Body of pancreas (tissue), 4 donors: ENCODE results near the gene GPATCH2.

Experiments
- CTCF ChIP-seq, 7 experiments: fragments of 450-650 bp in 4 of 7; fragments of 200-600 bp in 3 of 7; sonication (generic) in 3 of 7; IDR thresholded peaks; one replicate each; pipeline ENCODE4 v1.5.1; 2016 to 2019; ENCODE audit warnings: antibody characterized with exemption in 7 of 7
- POLR2A ChIP-seq, 3 donors: fragments of 450-650 bp; IDR thresholded peaks; one replicate each; pipeline ENCODE4 v1.6.1; 2016; ENCODE audit warnings: antibody characterized with exemption in 3 of 3, mild to moderate bottlenecking in 2 of 3

- no peak for TF ChIP-seq POLR2A (IDR thresholded peaks at IDR 0.05)
- TF ChIP-seq CTCF (IDR thresholded peaks at IDR 0.05) = no peak
Measured at GRCh38 chr1:217620814-217621213, 10.1 kb downstream of the GPATCH2 start.
